ENCODE data around the gene FAM3A.

DNA sequence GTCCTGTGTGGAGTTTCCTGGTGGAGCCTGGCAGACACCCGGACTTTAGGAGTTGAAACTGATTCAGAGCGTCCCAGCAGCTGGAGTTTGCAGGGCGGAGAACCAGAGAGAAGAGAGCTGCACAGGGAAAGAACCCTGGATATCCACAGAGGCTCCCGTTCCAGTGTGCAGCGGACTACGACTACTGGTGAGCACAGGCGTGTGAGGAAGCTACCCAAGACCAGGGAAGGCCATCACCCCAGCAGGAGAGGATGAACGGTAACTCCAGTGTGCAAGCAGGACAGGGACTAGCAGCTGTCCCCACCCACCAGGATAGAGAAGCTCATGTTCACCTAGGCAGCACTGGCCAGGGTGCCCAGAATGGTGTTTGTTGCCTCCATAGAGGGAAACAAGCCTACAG, 39.2 kb downstream of the FAM3A start:
- TF ChIP-seq, protein P1, sequence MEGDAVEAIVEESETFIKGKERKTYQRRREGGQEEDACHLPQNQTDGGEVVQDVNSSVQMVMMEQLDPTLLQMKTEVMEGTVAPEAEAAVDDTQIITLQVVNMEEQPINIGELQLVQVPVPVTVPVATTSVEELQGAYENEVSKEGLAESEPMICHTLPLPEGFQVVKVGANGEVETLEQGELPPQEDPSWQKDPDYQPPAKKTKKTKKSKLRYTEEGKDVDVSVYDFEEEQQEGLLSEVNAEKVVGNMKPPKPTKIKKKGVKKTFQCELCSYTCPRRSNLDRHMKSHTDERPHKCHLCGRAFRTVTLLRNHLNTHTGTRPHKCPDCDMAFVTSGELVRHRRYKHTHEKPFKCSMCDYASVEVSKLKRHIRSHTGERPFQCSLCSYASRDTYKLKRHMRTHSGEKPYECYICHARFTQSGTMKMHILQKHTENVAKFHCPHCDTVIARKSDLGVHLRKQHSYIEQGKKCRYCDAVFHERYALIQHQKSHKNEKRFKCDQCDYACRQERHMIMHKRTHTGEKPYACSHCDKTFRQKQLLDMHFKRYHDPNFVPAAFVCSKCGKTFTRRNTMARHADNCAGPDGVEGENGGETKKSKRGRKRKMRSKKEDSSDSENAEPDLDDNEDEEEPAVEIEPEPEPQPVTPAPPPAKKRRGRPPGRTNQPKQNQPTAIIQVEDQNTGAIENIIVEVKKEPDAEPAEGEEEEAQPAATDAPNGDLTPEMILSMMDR (IDR thresholded peaks at IDR 0.05; ENCODE audit: low read length) = no peak
- TF ChIP-seq EZH2 (IDR thresholded peaks at IDR 0.05; ENCODE audit: borderline replicate concordance, low read length) = no peak

All from OCI-LY1 (cell line).